ENCODE data around the gene COL26A1.

COL26A1 gene

GRCh38 chr7:101543242-101543766, 180.6 kb downstream of the COL26A1 start:
- H3K27ac ChIP-seq, result no peak overlapping the region
- TF ChIP-seq CTCF (IDR thresholded peaks at IDR 0.05) (no peak), ZFX (IDR thresholded peaks at IDR 0.05; ENCODE audit: borderline replicate concordance) (no peak)

GRCh38 chr7:101543846-101544245, 181.2 kb downstream of the COL26A1 start:
- H3K27ac ChIP-seq, result no peak overlapping the region
- TF ChIP-seq CTCF (IDR thresholded peaks at IDR 0.05) (no peak), ZFX (IDR thresholded peaks at IDR 0.05; ENCODE audit: borderline replicate concordance) (no peak)

GRCh38 chr7:101545441-101546190, 182.9 kb downstream of the COL26A1 start:
- H3K27ac ChIP-seq, result no peak overlapping the region
- no peak for TF ChIP-seq ZFX (IDR thresholded peaks at IDR 0.05; ENCODE audit: borderline replicate concordance)
- TF ChIP-seq CTCF (IDR thresholded peaks at IDR 0.05), result no peak

GRCh38 chr7:101546308-101546936, 183.7 kb downstream of the COL26A1 start:
- no peak for TF ChIP-seq CTCF (IDR thresholded peaks at IDR 0.05)
- TF ChIP-seq ZFX (IDR thresholded peaks at IDR 0.05; ENCODE audit: borderline replicate concordance), result no peak
- no peak overlapping the region for H3K27ac ChIP-seq

- TF ChIP-seq CTCF (IDR thresholded peaks at IDR 0.05), result no peak
- TF ChIP-seq ZFX (IDR thresholded peaks at IDR 0.05; ENCODE audit: borderline replicate concordance), result no peak
- H3K27ac ChIP-seq, result no peak overlapping the region
These were observed 184.6 kb downstream of the COL26A1 start for GRCh38 chr7:101547022-101547915.

GRCh38 chr7:101547916-101548661, 185.4 kb downstream of the COL26A1 start:
- no peak overlapping the region for H3K27ac ChIP-seq
- TF ChIP-seq CTCF (IDR thresholded peaks at IDR 0.05), result no peak
- no peak for TF ChIP-seq ZFX (IDR thresholded peaks at IDR 0.05; ENCODE audit: borderline replicate concordance)
